NCI-H2227 (cell line): ENCODE data around the gene HLA-DPA1.
"Not testable (repeated sequence)": the region's sequence is repeated elsewhere in the genome, so short reads cannot be mapped to it uniquely, and the experiment has no call there.

Experiments used
- DNase-seq: peaks from one replicate; lab custom pipeline; 2025; ENCODE audit not compliant: unreplicated experiment; lab: John Stamatoyannopoulos, UW

HLA-DPA1 gene

DNA sequence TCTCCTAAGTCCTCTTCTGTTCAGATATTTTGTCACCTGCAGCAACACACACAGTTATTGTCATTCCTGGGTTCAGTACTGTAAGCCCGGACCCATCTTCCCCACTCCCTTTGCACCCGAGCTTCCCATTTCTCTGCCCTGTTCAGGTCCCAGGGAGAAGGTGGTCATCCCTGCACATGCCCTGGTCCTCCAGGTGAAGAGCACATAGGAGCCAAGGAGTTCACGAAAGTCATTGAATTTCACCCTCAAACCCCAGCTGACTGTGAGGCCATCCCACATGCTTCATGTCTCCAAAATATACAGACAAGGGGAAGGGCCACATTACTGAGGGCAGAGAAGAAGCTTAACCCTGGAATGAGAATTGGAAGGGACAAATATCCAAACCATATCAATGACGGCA is 8.1 kb downstream of the HLA-DPA1 start:
- no peak for DNase-seq

DNA sequence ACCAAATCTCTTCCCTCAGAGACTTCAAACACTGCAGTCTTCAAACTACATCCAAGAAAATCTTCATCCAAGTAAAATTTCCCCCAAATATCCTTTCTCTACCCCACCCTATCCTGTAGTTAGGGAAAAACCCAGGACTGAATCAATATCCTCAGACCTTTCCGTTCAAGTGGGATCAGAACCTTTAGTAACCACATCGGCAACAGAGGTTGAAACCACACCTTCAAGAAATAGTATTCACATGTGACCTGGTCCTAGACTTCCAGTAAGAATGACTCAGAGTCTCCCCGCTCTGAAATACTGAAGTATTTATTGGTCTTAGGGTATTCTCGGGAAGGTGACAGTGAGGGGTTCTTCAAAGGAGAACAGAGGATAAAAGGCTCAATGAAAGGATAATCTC is 8.7 kb downstream of the HLA-DPA1 start:
- DNase-seq = no peak

DNA sequence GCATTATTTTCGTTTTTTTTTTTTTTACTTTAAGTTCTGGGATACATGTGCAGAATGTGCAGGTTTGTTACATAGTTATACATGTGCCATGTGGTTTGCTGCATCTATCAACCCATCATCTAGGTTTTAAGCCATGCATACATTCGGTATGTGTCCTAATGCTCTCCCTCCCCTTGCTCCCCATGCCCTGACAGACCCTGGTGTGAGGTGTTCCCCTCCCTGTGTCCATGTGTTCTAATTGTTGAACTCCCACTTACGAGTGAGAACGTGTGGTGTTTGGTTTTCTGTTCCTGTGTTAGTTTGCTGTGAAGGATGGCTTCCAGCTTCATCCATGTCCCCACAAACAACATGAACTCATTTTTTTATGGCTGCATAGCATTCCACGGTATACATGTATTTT is 10.0 kb downstream of the HLA-DPA1 start:
- not testable (repeated sequence) for DNase-seq

DNA sequence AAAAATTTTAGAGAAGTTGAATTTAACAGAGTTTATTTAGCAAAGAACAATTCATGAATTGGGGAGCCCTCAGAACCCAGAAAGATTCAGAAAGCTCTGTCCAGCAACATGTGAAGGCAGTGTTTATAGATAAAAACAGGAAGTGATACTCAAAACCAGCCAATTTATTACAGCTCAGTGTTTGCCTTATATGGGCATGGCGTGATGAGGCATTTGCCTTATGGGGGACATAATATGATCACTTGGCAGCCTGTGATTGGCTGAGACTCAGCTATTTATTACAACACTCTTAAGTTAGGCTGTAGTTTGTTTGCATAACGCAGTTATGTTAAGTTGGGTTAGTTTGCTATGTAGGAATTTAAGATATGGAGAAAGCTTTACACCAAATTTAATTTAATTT is 11.5 kb downstream of the HLA-DPA1 start:
- no peak for DNase-seq

DNA sequence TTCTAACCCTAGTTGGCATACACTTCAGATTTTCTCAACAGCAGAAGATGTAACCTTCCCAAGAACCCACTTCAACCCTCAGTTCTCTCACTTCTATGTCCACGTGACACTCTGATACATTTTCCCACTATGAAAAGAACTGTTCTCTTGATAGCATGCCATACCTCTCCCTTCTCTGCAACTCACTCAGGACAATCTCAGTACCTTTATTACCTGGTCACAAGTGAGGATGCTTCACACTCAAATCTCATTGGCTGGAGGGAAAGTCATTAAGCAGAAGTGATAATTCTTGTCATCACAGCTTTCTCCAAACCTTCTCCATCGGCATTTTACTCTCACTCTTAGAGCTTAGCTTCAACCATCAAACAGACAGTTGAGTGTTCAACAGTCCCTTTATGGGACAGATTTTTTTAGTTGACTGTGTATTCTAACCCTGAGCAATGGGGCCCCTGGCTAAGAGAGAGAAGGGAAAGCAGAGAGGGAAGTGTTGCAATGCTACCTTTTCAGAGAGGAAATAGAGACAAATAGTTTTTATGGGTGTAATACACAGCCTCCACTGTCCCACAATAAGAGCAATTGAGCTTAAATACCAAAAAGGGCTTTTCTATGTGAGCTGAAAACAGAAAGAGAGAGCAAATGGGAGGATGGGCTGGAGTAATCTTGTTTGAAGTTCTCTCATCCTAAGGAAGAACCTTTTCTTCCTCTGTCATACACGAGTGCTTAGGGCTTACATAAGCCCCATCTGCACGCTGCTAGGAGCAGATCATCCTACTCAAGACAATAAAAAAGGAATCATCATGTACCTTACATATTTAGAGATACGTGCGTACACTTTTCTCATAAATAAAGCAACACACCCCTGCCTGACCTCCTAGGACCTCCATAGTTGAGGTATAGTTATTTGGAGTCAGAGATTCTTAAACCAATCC is 16.0 kb downstream of the HLA-DPA1 start:
- no peak for DNase-seq

DNA sequence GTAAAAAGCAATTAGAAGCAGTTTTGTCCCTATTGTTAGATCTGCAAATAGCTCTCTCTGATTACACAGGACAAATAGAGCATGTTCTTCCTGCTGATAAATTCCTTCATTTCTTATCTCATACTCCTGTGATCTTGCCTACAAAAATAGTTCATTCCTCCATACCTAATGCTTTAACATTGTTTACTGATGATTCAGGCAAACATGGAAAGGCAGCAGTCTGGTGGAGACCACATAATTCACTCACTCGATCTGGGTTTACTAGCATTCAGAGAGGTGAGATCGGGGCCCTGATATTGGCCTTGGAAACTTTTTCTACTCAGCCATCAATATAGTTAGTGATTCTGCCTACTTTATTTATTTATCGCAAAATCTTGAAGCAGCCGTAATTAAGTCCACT is 20.2 kb downstream of the HLA-DPA1 start:
- DNase-seq = no peak

DNA sequence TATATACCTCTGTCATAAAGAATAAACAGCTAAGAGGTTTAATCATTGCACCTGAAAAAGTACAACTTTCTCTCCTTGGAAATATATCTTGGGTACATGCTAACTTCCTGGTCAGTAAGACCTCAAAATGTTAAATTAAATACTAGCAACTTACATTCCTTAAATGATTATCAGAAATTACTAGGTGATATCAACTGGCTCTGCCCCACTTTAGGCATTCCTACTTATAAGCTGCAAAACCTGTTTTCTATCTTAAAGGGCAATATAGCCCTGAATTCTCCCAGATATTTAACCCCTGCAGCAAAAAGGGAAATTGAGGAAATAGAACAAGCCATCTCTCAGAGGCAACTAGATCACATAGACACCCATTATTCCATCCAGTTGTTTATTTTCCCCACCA is 20.8 kb downstream of the HLA-DPA1 start:
- no peak for DNase-seq

DNA sequence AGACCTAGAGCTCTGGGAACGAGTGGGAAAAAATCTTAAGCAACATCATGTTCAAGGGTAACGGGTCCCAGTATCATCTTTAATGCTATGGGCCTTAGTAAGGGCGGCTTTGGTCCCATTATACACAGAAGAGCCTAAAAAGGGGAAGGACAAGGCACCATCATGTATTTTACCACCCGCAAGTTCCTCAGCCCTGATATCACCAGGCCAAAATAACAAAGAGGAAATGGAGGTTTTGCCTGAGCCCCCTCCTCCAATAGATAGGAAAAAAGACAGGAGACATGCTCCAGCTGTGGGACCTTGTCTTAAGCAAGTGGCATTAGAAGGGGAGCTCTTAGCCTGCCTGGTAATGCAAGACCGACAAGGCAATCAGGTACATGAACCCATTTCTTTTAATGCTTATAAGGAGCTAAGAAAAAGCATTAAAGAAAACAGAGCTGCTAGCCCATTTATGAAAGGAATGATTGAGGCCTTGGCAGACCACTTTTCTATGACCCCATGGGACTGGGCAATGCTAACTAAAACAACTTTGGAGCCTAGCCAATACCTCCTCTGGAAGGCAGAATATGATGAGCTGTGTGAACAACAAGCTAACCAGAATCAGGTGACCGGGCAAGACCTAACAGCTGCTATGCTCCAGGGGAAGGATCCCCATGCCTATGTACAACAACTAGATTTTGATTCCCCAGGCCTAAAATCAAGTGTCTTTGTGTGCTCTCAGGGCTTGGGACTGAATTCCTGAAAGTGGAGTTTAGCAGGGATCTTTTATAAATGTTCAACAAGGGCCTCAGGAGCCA is 23.2 kb downstream of the HLA-DPA1 start:
- DNase-seq = no peak

DNA sequence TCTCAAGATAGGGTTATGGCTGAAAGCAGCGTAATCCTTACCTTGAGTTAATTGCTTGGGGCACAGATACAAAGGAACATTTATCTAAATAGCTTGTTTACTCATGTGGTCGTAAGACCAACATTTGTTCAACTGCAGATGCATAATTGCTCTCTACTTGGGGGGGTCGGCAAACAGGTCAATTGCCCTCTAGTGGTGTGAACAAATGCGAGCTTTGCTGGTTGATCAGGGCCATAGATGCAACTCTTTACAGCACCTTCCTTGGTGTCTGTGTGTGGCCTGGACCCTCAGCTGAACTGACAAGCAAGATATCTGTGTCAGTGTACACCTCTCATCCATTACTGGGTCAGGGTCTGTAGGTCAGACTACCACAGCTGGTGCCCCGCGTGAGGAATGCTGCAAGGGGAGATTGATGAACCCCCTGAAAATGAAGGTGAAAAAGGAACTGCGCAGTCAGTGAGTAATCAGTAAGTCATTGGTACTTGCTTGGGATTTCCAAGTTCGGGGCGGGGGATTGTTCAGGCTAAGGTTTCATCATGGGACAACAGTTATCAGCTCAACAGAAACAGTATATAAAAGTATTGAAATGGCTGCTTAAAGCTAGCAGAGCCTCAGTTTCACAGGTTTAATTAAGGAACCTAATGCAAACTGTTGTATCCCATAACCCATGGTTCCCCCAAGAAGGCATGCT is 24.0 kb downstream of the HLA-DPA1 start:
- no peak for DNase-seq

DNA sequence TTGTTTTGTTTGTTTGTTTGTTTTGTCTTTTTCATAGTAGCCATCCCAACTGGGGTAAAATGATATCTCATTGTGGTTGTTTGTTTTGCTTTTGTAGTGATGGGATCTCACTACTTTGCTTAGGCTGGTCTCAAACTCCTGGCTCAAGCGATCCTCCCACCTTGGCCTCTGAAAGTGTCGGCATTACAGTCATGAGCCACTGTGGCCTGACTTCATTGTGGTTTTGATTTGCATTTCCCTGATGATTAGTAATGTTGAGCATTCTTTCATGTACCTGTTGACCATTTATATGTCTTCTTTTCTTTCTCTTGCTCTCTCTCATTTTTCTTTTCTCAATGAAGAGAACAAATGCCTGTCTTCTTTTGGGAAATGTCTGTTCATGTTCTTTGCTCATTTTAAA is 33.3 kb downstream of the HLA-DPA1 start:
- DNase-seq = no peak

DNA sequence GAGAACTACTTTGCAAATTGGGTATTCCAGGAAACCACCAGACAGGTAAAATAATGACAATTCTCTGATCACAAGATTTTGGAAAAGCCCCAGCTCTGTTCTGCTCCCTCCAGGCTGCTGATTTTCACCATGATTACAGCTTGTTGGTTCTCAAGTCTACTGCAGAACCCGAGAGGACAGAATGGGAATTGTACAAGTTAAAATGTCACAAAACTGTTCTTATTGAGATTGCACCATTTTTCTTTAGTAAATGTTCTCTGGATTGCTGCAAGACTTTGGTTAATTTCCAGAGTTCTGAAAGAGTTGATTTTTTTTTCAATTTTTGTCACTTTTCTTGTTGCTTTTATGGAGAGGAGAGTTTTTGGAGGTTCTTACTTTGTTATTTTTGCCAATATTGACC is 36.9 kb downstream of the HLA-DPA1 start:
- DNase-seq = no peak

DNA sequence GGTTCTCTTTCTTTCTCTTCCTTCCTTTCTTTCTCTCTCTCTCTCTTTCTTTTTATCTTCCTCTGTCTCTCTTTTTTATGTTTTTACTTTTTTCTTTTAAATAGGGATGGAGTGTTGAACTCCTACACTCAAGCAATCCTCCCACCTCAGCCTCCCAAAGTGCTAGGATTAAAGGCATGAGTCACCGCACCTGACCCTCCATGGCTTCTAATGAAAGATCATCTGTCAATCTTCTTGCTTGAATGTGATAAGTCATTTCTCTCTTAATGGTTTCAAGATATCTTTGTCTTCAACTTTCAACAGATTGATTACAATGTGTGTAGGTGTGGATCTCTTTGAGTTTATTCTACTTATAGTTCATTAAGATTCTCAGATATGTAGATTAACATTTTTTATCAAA is 38.9 kb downstream of the HLA-DPA1 start:
- DNase-seq = no peak

DNA sequence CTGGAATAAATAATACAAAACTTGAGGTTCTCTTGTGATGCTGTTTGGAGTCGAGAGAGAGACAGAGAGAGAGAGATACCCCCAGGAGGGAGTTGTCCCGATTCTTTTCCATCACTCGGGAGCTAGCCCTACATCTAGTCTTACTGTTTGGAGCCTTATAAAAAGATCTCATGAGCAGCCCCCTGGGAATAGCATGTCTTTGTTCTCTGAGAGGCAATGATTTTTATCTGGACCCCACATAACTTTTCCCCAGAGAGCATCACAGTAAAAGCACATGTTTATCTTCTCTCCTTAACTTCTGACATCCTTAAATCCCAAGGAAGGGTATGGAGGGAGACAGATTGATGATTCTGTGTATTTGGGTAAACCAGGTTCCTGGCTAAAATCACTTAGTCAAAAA is 43.2 kb downstream of the HLA-DPA1 start:
- no peak for DNase-seq

DNA sequence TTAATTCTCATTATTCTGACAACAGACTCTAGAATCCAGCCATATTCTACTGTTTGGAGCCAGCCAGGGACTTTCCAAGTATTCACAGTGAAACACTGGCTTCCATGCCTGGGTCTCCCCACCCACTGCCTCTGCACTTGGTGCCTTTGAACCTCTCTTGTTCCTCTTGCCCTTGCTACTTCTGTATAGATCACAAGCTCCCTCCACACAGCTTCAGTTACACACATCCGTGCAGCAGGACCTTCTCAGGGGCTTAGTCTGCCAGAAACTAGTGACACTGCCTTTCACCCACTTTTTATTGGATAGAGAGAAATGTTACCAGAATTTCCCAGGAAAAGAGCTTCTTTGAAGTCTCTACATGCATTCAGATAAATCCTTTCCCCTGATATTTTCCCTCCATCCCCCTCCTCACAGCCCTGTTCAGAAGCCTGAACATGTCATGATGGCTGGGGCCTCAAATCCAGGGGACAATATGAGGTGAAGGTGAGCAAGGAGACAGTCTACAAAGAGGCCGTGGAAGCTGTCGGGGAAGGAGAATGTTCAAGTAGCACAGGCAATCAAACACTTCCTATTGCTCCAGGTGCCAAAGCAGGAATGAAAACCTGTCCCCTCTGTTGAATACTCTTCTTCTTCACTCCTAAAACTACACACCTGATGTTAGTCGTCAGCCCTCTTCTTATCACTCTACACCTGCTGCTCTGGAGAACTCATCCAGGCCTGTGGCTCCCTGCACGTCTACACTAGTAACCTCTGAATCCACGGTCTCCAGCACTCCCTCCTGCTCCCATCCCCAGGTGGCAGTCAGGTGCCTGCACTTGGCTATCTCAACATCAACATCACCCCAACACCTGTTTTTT is 43.9 kb downstream of the HLA-DPA1 start:
- DNase-seq = peak; percentile 4

DNA sequence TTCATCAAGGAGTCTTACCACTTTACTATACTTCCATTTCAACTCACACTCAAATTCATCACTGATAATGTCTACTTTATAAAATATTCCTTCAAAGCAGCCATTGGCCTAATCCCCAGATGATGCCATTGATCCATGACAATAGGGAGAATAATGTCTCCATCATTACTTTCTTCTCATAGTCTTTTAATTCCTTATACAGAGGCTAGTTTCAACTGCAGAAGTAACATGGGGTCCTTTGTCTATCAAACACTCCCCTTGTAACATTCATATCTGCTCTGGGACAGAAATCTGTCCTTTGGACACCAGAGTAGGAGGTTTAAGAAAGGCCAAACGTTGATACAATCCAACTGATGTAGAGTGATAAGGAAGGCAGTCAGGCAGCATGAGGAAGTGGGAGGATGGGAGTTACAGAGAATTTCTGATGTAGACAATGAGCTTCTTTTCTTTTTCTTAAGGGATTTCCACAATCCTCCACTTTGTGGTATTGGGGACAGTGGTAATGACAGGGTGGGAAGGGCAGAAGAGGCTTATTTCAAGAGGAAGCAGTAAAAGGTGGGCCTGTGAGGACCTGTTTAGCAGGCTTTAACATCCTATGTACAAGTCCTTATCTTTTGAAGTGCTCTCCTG is 45.1 kb downstream of the HLA-DPA1 start:
- DNase-seq = no peak

DNA sequence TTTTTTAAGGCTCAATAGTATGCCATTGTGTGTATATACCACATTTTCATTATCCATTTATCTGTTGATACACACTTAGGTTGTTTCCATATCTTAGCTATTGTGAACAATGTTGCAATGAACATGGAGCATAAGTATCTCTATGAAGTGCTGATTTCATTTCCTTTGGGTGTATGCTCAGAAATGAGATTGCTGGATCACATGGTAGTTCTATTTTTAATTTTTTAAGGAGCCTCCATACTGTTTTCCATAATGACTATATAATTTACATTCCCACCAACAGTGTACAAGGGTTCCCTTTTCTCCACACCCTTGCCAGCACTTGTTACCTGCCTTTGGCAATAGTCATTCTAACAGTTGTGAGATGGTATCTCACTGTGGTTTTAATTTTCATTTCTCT is 48.9 kb downstream of the HLA-DPA1 start:
- DNase-seq = no peak

DNA sequence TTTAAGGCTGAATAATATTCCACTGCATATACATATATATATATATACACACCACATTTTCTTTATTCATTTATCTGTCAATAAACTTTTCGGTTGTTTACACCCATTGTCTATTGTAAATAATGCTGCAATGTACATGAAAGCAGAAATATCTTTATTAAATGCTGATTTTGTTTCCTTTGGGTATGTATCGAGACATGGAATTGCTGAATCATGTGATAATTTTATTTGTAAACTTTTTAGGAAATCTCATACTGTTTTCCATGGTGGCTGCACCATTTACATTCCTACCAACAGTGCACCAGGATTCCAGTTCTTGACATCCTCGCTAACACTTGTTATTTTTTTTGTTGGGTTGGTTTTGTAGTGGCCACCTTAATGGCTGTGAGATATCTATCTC is 49.9 kb downstream of the HLA-DPA1 start:
- DNase-seq = no peak

DNA sequence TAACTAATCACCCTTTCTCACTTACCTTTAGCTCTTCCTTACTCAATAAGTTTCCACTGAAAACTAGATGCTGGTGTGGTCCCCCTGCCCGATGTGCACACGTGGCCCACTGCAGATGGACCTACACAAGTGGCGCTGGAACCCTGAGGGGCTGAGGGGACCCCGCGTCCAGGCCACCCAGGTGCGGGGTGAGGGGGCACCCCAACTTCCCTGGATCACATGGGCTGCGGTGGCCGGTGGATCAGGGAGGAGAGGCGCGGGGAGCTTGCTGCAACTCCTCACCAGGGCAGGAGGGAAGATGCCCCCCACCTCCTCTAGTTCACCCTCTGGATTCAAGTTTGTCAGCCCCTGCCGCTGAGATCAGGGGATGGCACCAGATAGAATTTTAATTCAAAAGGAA is 51.5 kb downstream of the HLA-DPA1 start:
- no peak for DNase-seq

DNA sequence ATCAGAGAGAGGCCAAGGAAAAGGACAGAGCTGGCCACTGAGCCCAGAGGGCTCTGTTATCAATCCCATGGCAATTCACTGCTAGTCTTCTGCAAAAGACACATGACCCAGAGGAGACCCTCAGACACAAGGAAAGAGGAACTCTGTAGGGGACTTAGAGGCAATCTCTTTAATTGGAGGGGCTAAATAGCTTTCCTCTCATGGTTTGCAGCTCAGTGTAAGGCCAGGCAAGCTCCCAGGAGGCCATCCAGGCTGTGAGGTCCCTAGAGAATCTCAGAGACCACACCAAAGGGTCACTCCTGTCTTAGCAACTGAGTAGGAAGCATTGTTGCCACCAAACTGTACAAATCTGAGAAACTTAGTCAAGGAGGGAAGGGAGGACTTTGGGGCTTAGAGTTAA is 54.1 kb downstream of the HLA-DPA1 start:
- DNase-seq = no peak

DNA sequence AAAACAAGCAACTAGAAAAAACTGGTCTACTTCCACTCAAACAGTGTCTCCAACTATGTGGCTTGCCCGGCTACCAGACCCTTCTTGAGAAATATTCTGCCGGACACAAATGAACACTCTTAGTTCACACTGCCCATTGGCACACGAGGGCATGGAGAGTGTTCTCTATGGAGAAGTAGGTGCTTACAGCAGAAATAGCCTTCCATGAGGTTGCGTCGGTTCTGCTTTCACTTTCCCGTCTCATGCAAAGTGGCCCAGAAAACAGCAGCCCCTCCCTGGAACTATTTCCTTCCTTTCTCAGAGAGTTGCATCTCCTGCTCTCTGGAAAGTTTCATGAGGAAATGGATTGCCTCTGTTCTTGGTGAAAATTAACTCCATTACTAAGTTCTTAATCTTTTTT is 54.5 kb downstream of the HLA-DPA1 start:
- no peak for DNase-seq
